ENCODE data around the gene PLPP4. TPM values are rescaled to one million over a fixed set of nuclear protein-coding genes. Genes with fewer than 3 reads are reported as not detected.

PLPP4 gene
- total RNA-seq, 1 experiment from 2014 or later: not detected

GRCh38 chr10:120480065-120480600 is 23.1 kb downstream of the PLPP4 start:
- no peaks in the 10 kb centered on the region for H3K9me3 ChIP-seq (ENCODE audit: control insufficient read depth in 1 of 2, insufficient read depth in 1 of 2, low read depth in 1 of 2, low read length in 2 of 2)
- ChIA-PET POLR2A (no interaction called here), RAD21 (ENCODE audit: low non-redundant PET in 1 of 2, low total read pairs in 2 of 2, uncharacterized antibody in 2 of 2, unreplicated experiment in 2 of 2) (no interaction called here), CTCF (no interaction called here)
- H3K4me1 ChIP-seq (ENCODE audit: control insufficient read depth in 1 of 2, insufficient read depth in 2 of 2, low read length in 2 of 2): no peaks in the 10 kb centered on the region
- no peaks in the 10 kb centered on the region for H3K9me2 ChIP-seq (ENCODE audit: insufficient read depth)
- H3K79me2 ChIP-seq (ENCODE audit: insufficient read depth, low read length): no peaks in the 10 kb centered on the region
- no peak for DNase-seq (ENCODE audit: low read depth, low spot score)
- H3K4me3 ChIP-seq (replicated peaks in 1 of 2; ENCODE audit: low read depth in 1 of 2, low read length in 2 of 2): no peak overlapping the region
- no peak overlapping the region for H3K9ac ChIP-seq (ENCODE audit: low read length)
- TF ChIP-seq ELF1 (IDR thresholded peaks at IDR 0.05; ENCODE audit: borderline replicate concordance, low read depth) (no peak), CTCF (IDR thresholded peaks at IDR 0.05 in 2 of 3, conservative IDR thresholded peaks at IDR 0.05 in 1 of 3; ENCODE audit: borderline replicate concordance in 1 of 3, insufficient read depth in 1 of 3, low read depth in 2 of 3, low read length in 2 of 3) (peak in 2 of 3 experiments; percentile 22 to 43; a peak in 2 of 6 replicates), TCF7L2 (IDR thresholded peaks at IDR 0.05; ENCODE audit: borderline replicate concordance, extremely low read depth, insufficient read depth, insufficient read length) (no peak), SRF (IDR thresholded peaks at IDR 0.05; ENCODE audit: low read depth) (no peak)
- intact Hi-C loops (cut with micrococcal nuclease): no loop called here
- peak; percentile 73 for ATAC-seq
- BruUV-seq (replicated peaks): no TSS peak
- H3K27me3 ChIP-seq (ENCODE audit: insufficient read depth, low read length): 0 out of 2 replicates have a peak, but pooled peaks cover 9% of the 10 kb centered on the region
- no peak overlapping the region for H3K27ac ChIP-seq (ENCODE audit: low read depth, low read length)
- no peaks in the 10 kb centered on the region for H4K20me1 ChIP-seq (ENCODE audit: insufficient read depth)
- no peaks in the 10 kb centered on the region for H3K36me3 ChIP-seq (ENCODE audit: control insufficient read depth in 1 of 2, insufficient read depth in 2 of 2, low read length in 2 of 2)
- H3K4me2 ChIP-seq (ENCODE audit: low read length): no peak overlapping the region
- H2AFZ ChIP-seq (ENCODE audit: low read depth, low read length, poor library complexity, severe bottlenecking): no peak overlapping the region

- no peaks in the 10 kb centered on the region for H3K36me3 ChIP-seq (ENCODE audit: control insufficient read depth in 1 of 2, insufficient read depth in 2 of 2, low read length in 2 of 2)
- no peak for DNase-seq (ENCODE audit: low read depth, low spot score)
- intact Hi-C loops (cut with micrococcal nuclease): no loop called here
- no TSS peak for BruUV-seq (replicated peaks)
- CTCF ChIA-PET: no interaction called here
- no peak overlapping the region for H3K9ac ChIP-seq (ENCODE audit: low read length)
- H3K27ac ChIP-seq (ENCODE audit: low read depth, low read length): no peak overlapping the region
- POLR2A ChIA-PET: no interaction called here
- peak; percentile 30; the same call in 1 of the 2 replicates for ATAC-seq
- no peak overlapping the region for H2AFZ ChIP-seq (ENCODE audit: low read depth, low read length, poor library complexity, severe bottlenecking)
- H3K27me3 ChIP-seq (ENCODE audit: insufficient read depth, low read length): 0 out of 2 replicates have a peak, but pooled peaks cover 9% of the 10 kb centered on the region
- no peaks in the 10 kb centered on the region for H3K9me2 ChIP-seq (ENCODE audit: insufficient read depth)
- H3K4me2 ChIP-seq (ENCODE audit: low read length): no peak overlapping the region
- H3K4me1 ChIP-seq (ENCODE audit: control insufficient read depth in 1 of 2, insufficient read depth in 2 of 2, low read length in 2 of 2): no peaks in the 10 kb centered on the region
- RAD21 ChIA-PET (ENCODE audit: low non-redundant PET in 1 of 2, low total read pairs in 2 of 2, uncharacterized antibody in 2 of 2, unreplicated experiment in 2 of 2): no interaction called here
- H4K20me1 ChIP-seq (ENCODE audit: insufficient read depth): no peaks in the 10 kb centered on the region
- no peak overlapping the region for H3K4me3 ChIP-seq (replicated peaks in 1 of 2; ENCODE audit: low read depth in 1 of 2, low read length in 2 of 2)
- H3K9me3 ChIP-seq (ENCODE audit: control insufficient read depth in 1 of 2, insufficient read depth in 1 of 2, low read depth in 1 of 2, low read length in 2 of 2): no peaks in the 10 kb centered on the region
- no peaks in the 10 kb centered on the region for H3K79me2 ChIP-seq (ENCODE audit: insufficient read depth, low read length)
- no peak for TF ChIP-seq POLR2AphosphoS5 (IDR thresholded peaks at IDR 0.05; ENCODE audit: low read depth, low read length)
- no peak for TF ChIP-seq TCF7L2 (IDR thresholded peaks at IDR 0.05; ENCODE audit: borderline replicate concordance, extremely low read depth, insufficient read depth, insufficient read length)
- no peak for TF ChIP-seq SRF (IDR thresholded peaks at IDR 0.05; ENCODE audit: low read depth)
- no peak for TF ChIP-seq JUND (IDR thresholded peaks at IDR 0.05)
- TF ChIP-seq ELF1 (IDR thresholded peaks at IDR 0.05; ENCODE audit: borderline replicate concordance, low read depth): no peak
- no peak for TF ChIP-seq MAX (IDR thresholded peaks at IDR 0.05)
- no peak for TF ChIP-seq RAD21 (IDR thresholded peaks at IDR 0.05; ENCODE audit: low read depth)
- TF ChIP-seq CTCF (IDR thresholded peaks at IDR 0.05 in 2 of 3, conservative IDR thresholded peaks at IDR 0.05 in 1 of 3; ENCODE audit: borderline replicate concordance in 1 of 3, insufficient read depth in 1 of 3, low read depth in 2 of 3, low read length in 2 of 3): no peak
- TF ChIP-seq EZH2phosphoT487 (IDR thresholded peaks at IDR 0.05; ENCODE audit: borderline replicate concordance): no peak
- TF ChIP-seq POLR2A (IDR thresholded peaks at IDR 0.05; ENCODE audit: borderline replicate concordance, extremely low read depth, insufficient read depth, insufficient read length): no peak
- TF ChIP-seq YY1 (IDR thresholded peaks at IDR 0.05; ENCODE audit: extremely low read depth, insufficient replicate concordance, low read depth, low read length): no peak
- TF ChIP-seq FOSL1 (IDR thresholded peaks at IDR 0.05; ENCODE audit: low read depth): no peak
- no peak for TF ChIP-seq ZFX (IDR thresholded peaks at IDR 0.05)
These were observed 23.8 kb downstream of the PLPP4 start for GRCh38 chr10:120480848-120481247.
